Endothelial cell of umbilical vein (primary cell): ENCODE results near the gene NELFB. TPM values are rescaled to one million over a fixed set of nuclear protein-coding genes. Genes with fewer than 3 reads are reported as not detected.

Experiments
- BruUV-seq: library from RNA; stranded (reverse); fragments of 400-500 nt; replicated peaks from 2 replicates; lab custom pipeline; 2021; lab: Mats Ljungman, UMichigan
- CTCF ChIA-PET: fragments of 300-600, 350-600 bp; sonication (Branson Sonifier 250); formaldehyde crosslinking; loops from one replicate; lab custom pipeline; 2021; ENCODE audit warnings: antibody characterized with exemption, inconsistent platforms; lab: Charles Lee
- POLR2A ChIA-PET: fragments of 300-600, 350-600 bp; sonication (Branson Sonifier 250); formaldehyde crosslinking; loops from one replicate; lab custom pipeline; 2021; ENCODE audit warnings: antibody characterized with exemption, inconsistent platforms; lab: Charles Lee
- DNase-seq: peaks from one replicate; pipeline ENCODE4 v3.0.0-alpha.2; 2011; ENCODE audit warnings: low read depth, low spot score
- FAIRE-seq: peaks from 2 replicates; lab custom pipeline; 2011; peaks lifted over from hg19 to GRCh38; lab: Jason Lieb, UNC
- H2AFZ ChIP-seq: 2 replicates; pipeline ENCODE4 v1.6.0; 2012; ENCODE audit warnings: low read depth, low read length, control low read depth, inconsistent platforms
- H3K27ac ChIP-seq: 2 replicates; pipeline ENCODE4 v1.5.1; 2011; ENCODE audit warnings: low read depth, mild to moderate bottlenecking, control low read depth, low read length, moderate library complexity; ENCODE audit not compliant: insufficient read depth
- H3K27me3 ChIP-seq, 2 experiments: 2 replicates each; pipeline versions ENCODE4 v1.6.0 to v1.6.1; 2011; ENCODE audit warnings: low read length in 2 of 2, mixed read lengths in 1 of 2; ENCODE audit not compliant: control insufficient read depth in 2 of 2, insufficient read depth in 2 of 2
- H3K36me3 ChIP-seq, 2 experiments: 2 replicates in 1 of 2; 3 replicates in 1 of 2; pipeline ENCODE4 v1.5.1; 2011; ENCODE audit warnings: low read length in 2 of 2, mild to moderate bottlenecking in 1 of 2, moderate library complexity in 1 of 2; ENCODE audit not compliant: control insufficient read depth in 2 of 2, insufficient read depth in 2 of 2; ENCODE audit errors: extremely low read depth in 1 of 2
- H3K4me1 ChIP-seq: 3 replicates; pipeline ENCODE4 v1.5.1; 2011; ENCODE audit warnings: mild to moderate bottlenecking, low read length; ENCODE audit not compliant: control insufficient read depth, insufficient read depth; ENCODE audit errors: extremely low read depth
- H3K4me2 ChIP-seq: 2 replicates; pipeline ENCODE4 v1.6.1; 2011; ENCODE audit warnings: low read length, control low read depth, mixed read lengths; ENCODE audit not compliant: insufficient read depth
- H3K4me3 ChIP-seq, 3 experiments: fragments of 200-600 bp in 1 of 3; sonication (generic), shearing (Covaris generic) in 1 of 3; replicated peaks in 1 of 3; 2 replicates each; pipeline ENCODE4 v1.5.1; 2011 to 2016; ENCODE audit warnings: control low read depth in 3 of 3, low read length in 3 of 3, mild to moderate bottlenecking in 2 of 3, inconsistent platforms in 1 of 3, low read depth in 1 of 3, moderate library complexity in 1 of 3; ENCODE audit not compliant: insufficient read depth in 1 of 3
- H3K79me2 ChIP-seq: 2 replicates; pipeline ENCODE4 v1.6.0; 2012; ENCODE audit warnings: low read length, inconsistent platforms; ENCODE audit not compliant: control insufficient read depth, insufficient read depth
- H3K9ac ChIP-seq: replicated peaks from 2 replicates; pipeline ENCODE3; 2011; ENCODE audit warnings: low read length, control low read depth; ENCODE audit not compliant: insufficient read depth; ENCODE audit errors: extremely low read depth
- H3K9me1 ChIP-seq: replicated peaks from 3 replicates; pipeline ENCODE4 v1.6.0; 2011; ENCODE audit warnings: mild to moderate bottlenecking, low read length; ENCODE audit not compliant: control insufficient read depth, insufficient read depth; ENCODE audit errors: extremely low read depth
- H3K9me3 ChIP-seq: replicated peaks from 2 replicates; pipeline ENCODE4 v1.5.1; 2012; ENCODE audit warnings: low read length, inconsistent platforms; ENCODE audit not compliant: control insufficient read depth, insufficient read depth
- H4K20me1 ChIP-seq: replicated peaks from 2 replicates; pipeline ENCODE3; 2011; ENCODE audit warnings: mild to moderate bottlenecking, low read length; ENCODE audit not compliant: control insufficient read depth, insufficient read depth; ENCODE audit errors: extremely low read depth
- CTCF ChIP-seq, 2 donors: IDR thresholded peaks; 1 replicate in 1 of 2; 2 replicates in 1 of 2; pipeline ENCODE4 v1.5.1; 2011; ENCODE audit warnings: low read length in 2 of 2, mild to moderate bottlenecking in 2 of 2, moderate library complexity in 2 of 2, control low read depth in 1 of 2, inconsistent platforms in 1 of 2, low read depth in 1 of 2; ENCODE audit not compliant: insufficient read depth in 1 of 2; ENCODE audit errors: extremely low read depth in 1 of 2
- EZH2 ChIP-seq: IDR thresholded peaks from 2 replicates; pipeline ENCODE4 v1.6.1; 2012; ENCODE audit warnings: borderline replicate concordance, low read depth, mild to moderate bottlenecking, moderate library complexity, low read length, inconsistent platforms; ENCODE audit not compliant: severe bottlenecking
- FOS ChIP-seq: IDR thresholded peaks from 2 replicates; pipeline ENCODE4 v1.6.1; 2011; ENCODE audit warnings: mild to moderate bottlenecking, low read length, moderate library complexity, borderline replicate concordance; ENCODE audit not compliant: insufficient read depth
- GATA2 ChIP-seq: IDR thresholded peaks from 2 replicates; pipeline ENCODE4 v1.7.0; 2011; ENCODE audit warnings: low read depth, mild to moderate bottlenecking, moderate library complexity, mixed read lengths, low read length; ENCODE audit not compliant: insufficient read length, insufficient read depth
- JUN ChIP-seq: IDR thresholded peaks from 2 replicates; pipeline ENCODE4 v1.6.1; 2011; ENCODE audit warnings: borderline replicate concordance, low read depth; ENCODE audit not compliant: insufficient read length, insufficient read depth
- MAX ChIP-seq: IDR thresholded peaks from 2 replicates; pipeline ENCODE4 v1.6.1; 2011; ENCODE audit not compliant: insufficient read depth, insufficient read length
- MYC ChIP-seq: IDR thresholded peaks from one replicate; pipeline ENCODE4 v1.6.1; 2011; ENCODE audit warnings: mild to moderate bottlenecking, low read depth, low read length
- POLR2A ChIP-seq: IDR thresholded peaks from 2 replicates; pipeline ENCODE4 v1.6.1; 2012; ENCODE audit warnings: low read depth, mild to moderate bottlenecking, control low read depth, low read length
- POLR2AphosphoS5 ChIP-seq: IDR thresholded peaks from 2 replicates; pipeline ENCODE4 v1.6.1; 2012; ENCODE audit warnings: low read depth, mild to moderate bottlenecking, control low read depth, low read length, moderate library complexity; ENCODE audit not compliant: insufficient read depth
- dilution Hi-C: fragments of 300-500 bp; cut with MboI; formaldehyde crosslinking; loops from one replicate; pipeline ENCODE4 v1.15.0; 2019; ENCODE audit warnings: low sequenced_read_pairs; ENCODE audit not compliant: extremely low pct_ligation_motif_present
- intact Hi-C: fragments of 100-400 bp; cut with micrococcal nuclease; formaldehyde crosslinking; loops from one replicate; pipeline ENCODE4 v1.10.0; 2022
- polyA plus RNA-seq, 4 experiments: library from polyadenylated mRNA; depleted of rRNA in 3 of 4; stranded (reverse) in 3 of 4; unstranded in 1 of 4; fragments of >200 nt; gene quantifications; 2 replicates each; pipeline versions ENCODE4 v1.2.1 to v1.2.3, GENCODE V29; 2011 to 2012; ENCODE audit warnings: missing spikeins in 1 of 4
- total RNA-seq: library from RNA; stranded (reverse); gene quantifications from 2 replicates; pipeline ENCODE4 v1.2.3, GENCODE V29; 2021

Gene NELFB
- total and polyA plus RNA-seq, 2 donors (not counting 3 experiments of a cell fraction or from before 2014, with no cell fraction given) = 62.3 to 76.1 TPM

DNA sequence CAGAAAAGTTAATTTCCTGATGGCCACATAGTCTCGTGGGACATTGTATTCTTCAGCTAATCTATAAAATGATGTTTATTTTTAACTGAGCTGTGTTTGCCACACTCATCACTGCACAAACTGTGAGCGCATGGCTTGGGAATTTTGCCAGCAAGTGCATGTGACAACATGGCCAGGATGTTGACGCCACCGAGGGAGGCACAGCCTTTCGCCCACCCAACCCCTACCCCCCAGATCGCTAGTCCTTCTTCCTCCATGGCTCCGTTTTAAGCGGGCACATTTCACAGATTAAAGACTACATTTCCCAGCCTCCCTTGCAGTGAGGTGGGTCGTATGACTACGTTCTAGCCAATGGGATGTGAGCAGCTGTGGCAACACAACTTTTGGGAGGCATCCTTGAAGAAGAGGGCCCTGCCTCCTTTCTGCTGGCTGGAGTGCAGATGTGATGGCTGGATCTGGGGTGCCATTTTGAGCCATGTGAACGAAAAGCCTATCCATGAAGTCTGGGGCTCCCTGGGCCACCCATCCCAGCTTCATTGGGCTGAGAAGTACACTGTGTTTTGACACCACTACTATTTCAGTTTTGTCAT is 39.1 kb downstream of the NELFB start:
- TF ChIP-seq CTCF (IDR thresholded peaks at IDR 0.05; ENCODE audit: extremely low read depth in 1 of 2, insufficient read depth in 1 of 2, low read depth in 1 of 2, low read length in 2 of 2) (no peak), JUN (no peak), POLR2A (peak; percentile 37), MYC (no peak), MAX (no peak), EZH2 (no peak), POLR2AphosphoS5 (peak; percentile 17), GATA2 (no peak), FOS (no peak)
- H3K79me2 ChIP-seq = peaks cover 2% of the 10 kb centered on the region
- H2AFZ ChIP-seq = no peak overlapping the region
- H3K4me3 ChIP-seq = no peak overlapping the region
- intact Hi-C loops (loop anchor here (1.0 kb wide), 1 partner anchor 151 kb away; no protein-coding TSS in a partner anchor), dilution Hi-C loops (no loop called here)
- H3K9me3 ChIP-seq = no peaks in the 10 kb centered on the region
- H3K27ac ChIP-seq = peak overlapping the region; percentile 58
- H3K36me3 ChIP-seq = no peaks in the 10 kb centered on the region
- FAIRE-seq (peak; percentile 89), DNase-seq (peak; percentile 68)
- H3K9me1 ChIP-seq = no peaks in the 10 kb centered on the region
- ChIA-PET POLR2A (interaction anchor here (1.0 kb wide), 1 partner anchor 53 kb away, joined by 3 read pairs; the partner anchor contains the start of gene TUBB4B), CTCF (interaction anchor here (0.7 to 1.8 kb wide), 5 partner anchors 8 to 150 kb away, joined by 3 to 12 read pairs (median 3); partner anchors contain the start of genes EXD3, NOXA1 and NRARP)
- H3K4me2 ChIP-seq = no peak overlapping the region
- H4K20me1 ChIP-seq = no peaks in the 10 kb centered on the region
- no peaks in the 10 kb centered on the region for H3K27me3 ChIP-seq
- BruUV-seq = no TSS peak
- H3K4me1 ChIP-seq = peaks cover 34% of the 10 kb centered on the region
- H3K9ac ChIP-seq = no peak overlapping the region
